ENCODE results near the gene HLA-G.

DNA sequence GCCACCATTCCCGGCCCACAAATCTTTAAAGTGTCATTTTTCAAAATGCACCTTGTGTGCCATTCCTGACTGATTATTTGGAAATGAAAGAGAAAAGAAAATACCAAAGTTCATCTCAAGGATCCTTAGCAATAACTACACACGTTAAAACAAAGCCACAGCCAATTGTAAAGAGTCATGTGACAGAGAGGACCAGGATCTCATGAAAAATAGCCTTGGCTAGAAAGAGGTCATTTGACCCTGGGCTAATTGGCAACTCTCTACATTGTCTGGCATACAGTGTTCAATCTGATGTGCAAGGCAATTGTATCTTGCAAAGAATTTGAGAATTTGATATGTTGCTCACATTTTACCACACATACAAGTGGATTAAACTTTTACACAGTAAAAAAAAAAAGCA is 31.6 kb upstream of the HLA-G start:
- TF ChIP-seq POLR2A (IDR thresholded peaks at IDR 0.05) (no peak), EP300 (IDR thresholded peaks at IDR 0.05) (no peak), POLR2AphosphoS5 (IDR thresholded peaks at IDR 0.05) (no peak)
- TF ChIP-seq, protein P1, sequence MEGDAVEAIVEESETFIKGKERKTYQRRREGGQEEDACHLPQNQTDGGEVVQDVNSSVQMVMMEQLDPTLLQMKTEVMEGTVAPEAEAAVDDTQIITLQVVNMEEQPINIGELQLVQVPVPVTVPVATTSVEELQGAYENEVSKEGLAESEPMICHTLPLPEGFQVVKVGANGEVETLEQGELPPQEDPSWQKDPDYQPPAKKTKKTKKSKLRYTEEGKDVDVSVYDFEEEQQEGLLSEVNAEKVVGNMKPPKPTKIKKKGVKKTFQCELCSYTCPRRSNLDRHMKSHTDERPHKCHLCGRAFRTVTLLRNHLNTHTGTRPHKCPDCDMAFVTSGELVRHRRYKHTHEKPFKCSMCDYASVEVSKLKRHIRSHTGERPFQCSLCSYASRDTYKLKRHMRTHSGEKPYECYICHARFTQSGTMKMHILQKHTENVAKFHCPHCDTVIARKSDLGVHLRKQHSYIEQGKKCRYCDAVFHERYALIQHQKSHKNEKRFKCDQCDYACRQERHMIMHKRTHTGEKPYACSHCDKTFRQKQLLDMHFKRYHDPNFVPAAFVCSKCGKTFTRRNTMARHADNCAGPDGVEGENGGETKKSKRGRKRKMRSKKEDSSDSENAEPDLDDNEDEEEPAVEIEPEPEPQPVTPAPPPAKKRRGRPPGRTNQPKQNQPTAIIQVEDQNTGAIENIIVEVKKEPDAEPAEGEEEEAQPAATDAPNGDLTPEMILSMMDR (IDR thresholded peaks at IDR 0.05), result no peak
